Neural progenitor cell (in vitro differentiated cells): ENCODE data around the gene IL31RA. TPM values are rescaled to one million over a fixed set of nuclear protein-coding genes. Genes with fewer than 3 reads are reported as not detected.

Experiments
- DNase-seq: peaks from one replicate; pipeline ENCODE4 v3.0.0-alpha.2; 2016; ENCODE audit warnings: low spot score
- H2AFZ ChIP-seq: fragments of 200-600 bp; sonication (generic); replicated peaks from 2 replicates; pipeline ENCODE4 v1.6.1; 2016; ENCODE audit warnings: antibody characterized with exemption
- H3F3A ChIP-seq: fragments of 200-600 bp; sonication (generic); 2 replicates; pipeline ENCODE4 v1.6.1; 2016; ENCODE audit warnings: antibody characterized with exemption, low read depth
- H3K27ac ChIP-seq: fragments of 200-600 bp; sonication (generic); 2 replicates; pipeline ENCODE4 v1.5.1; 2016; ENCODE audit warnings: mild to moderate bottlenecking
- H3K27me3 ChIP-seq: fragments of 200-600 bp; sonication (generic); 2 replicates; pipeline ENCODE4 v1.6.1; 2016; ENCODE audit warnings: mild to moderate bottlenecking, moderate library complexity
- H3K36me3 ChIP-seq: fragments of 200-600 bp; sonication (generic); 2 replicates; pipeline ENCODE4 v1.5.1; 2016
- H3K4me1 ChIP-seq: fragments of 200-600 bp; sonication (generic); 2 replicates; pipeline ENCODE4 v1.6.1; 2016; ENCODE audit warnings: mixed run types
- H3K4me2 ChIP-seq: fragments of 200-600 bp; sonication (generic); 2 replicates; pipeline ENCODE4 v1.6.1; 2016
- H3K4me3 ChIP-seq: fragments of 200-600 bp; sonication (generic); 2 replicates; pipeline ENCODE4 v1.5.1; 2016
- H3K79me2 ChIP-seq: fragments of 200-600 bp; sonication (generic); 2 replicates; pipeline ENCODE4 v1.6.1; 2016; ENCODE audit warnings: low read depth
- H3K9ac ChIP-seq: fragments of 200-600 bp; sonication (generic); 2 replicates; pipeline ENCODE4 v1.6.1; 2016
- H3K9me3 ChIP-seq: fragments of 200-600 bp; sonication (generic); 2 replicates; pipeline ENCODE4 v1.5.1; 2016; ENCODE audit warnings: low read depth
- H4K20me1 ChIP-seq: fragments of 200-600 bp; sonication (generic); 2 replicates; pipeline ENCODE4 v1.6.1; 2016; ENCODE audit warnings: low read depth
- H3K27ac Mint-ChIP-seq: 3 replicates; pipeline ENCODE4 v1.8.0; 2021; ENCODE audit warnings: mixed read lengths
- H3K27me3 Mint-ChIP-seq: 2 replicates; pipeline ENCODE4 v1.8.0; 2022; ENCODE audit warnings: low read depth, mild to moderate bottlenecking, inconsistent platforms, moderate library complexity, mixed read lengths; ENCODE audit not compliant: insufficient read depth
- H3K36me3 Mint-ChIP-seq: 3 replicates; pipeline ENCODE4 v1.8.0; 2021; ENCODE audit warnings: mixed read lengths
- H3K4me1 Mint-ChIP-seq: 3 replicates; pipeline ENCODE4 v1.8.0; 2021; ENCODE audit warnings: mixed read lengths
- H3K4me3 Mint-ChIP-seq: 3 replicates; pipeline ENCODE4 v1.8.0; 2021; ENCODE audit warnings: mild to moderate bottlenecking, moderate library complexity, mixed read lengths
- H3K9me3 Mint-ChIP-seq: 3 replicates; pipeline ENCODE4 v1.8.0; 2020; ENCODE audit warnings: mixed read lengths
- EZH2 ChIP-seq: fragments of 200-600 bp; sonication (generic); IDR thresholded peaks from 2 replicates; pipeline ENCODE4 v1.6.1; 2017; ENCODE audit warnings: antibody characterized with exemption, mild to moderate bottlenecking, moderate library complexity
- EZH2phosphoT487 ChIP-seq: fragments of 200-600 bp; sonication (generic); IDR thresholded peaks from 2 replicates; pipeline ENCODE4 v1.6.1; 2017; ENCODE audit warnings: antibody characterized with exemption
- total RNA-seq: library from RNA; depleted of rRNA; stranded (reverse); fragments of >200 nt; gene quantifications from 2 replicates; pipeline ENCODE4 v1.2.3, GENCODE V29; 2015; ENCODE audit warnings: low replicate concordance
- TF ChIP-seq, protein P1 (sequence below): fragments of 200-600 bp; sonication (generic); IDR thresholded peaks from 2 replicates; pipeline ENCODE4 v1.5.1; 2017; ENCODE audit warnings: antibody characterized with exemption, mild to moderate bottlenecking

Gene IL31RA
- total RNA-seq, 1 donor from 2014 or later, result not detected

DNA sequence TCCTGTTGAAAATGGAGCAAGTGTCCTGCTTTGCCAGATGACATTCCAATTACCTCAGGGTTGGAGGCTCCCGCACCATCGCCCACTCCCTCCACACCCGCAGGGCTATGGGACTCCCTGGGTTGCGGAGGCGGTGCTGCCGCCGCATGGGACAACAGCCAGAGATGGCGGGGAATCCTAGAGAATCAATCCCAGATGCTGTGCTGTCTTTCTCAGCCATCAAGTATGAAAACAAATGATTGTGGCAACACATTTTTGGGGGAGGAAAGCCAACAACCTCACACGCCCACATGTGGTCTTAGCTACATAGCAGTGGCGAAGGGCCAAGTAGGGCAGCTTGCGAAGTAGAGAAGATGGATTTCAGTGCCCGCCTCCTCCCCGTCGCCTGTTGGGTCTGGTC, 46.7 kb downstream of the IL31RA start:
- Histone ChIP-seq H2AFZ (no peak overlapping the region), H3K36me3 (no peaks in the 10 kb centered on the region), H4K20me1 (no peaks in the 10 kb centered on the region), H3K9me3 (no peaks in the 10 kb centered on the region), H3K4me2 (no peak overlapping the region), H3K9ac (no peak overlapping the region), H3K4me1 (no peaks in the 10 kb centered on the region), H3K27ac (no peak overlapping the region), H3K4me3 (no peak overlapping the region), H3K79me2 (no peaks in the 10 kb centered on the region), H3F3A (no peaks in the 10 kb centered on the region), H3K27me3 (no peaks in the 10 kb centered on the region)
- Mint-ChIP-seq H3K27ac (no peak overlapping the region), H3K27me3 (peaks cover 7% of the 10 kb centered on the region), H3K4me3 (no peak overlapping the region), H3K4me1 (no peaks in the 10 kb centered on the region), H3K9me3 (no peaks in the 10 kb centered on the region), H3K36me3 (no peaks in the 10 kb centered on the region)
- no peak for DNase-seq
- TF ChIP-seq EZH2 (no peak), EZH2phosphoT487 (no peak)
- TF ChIP-seq, protein P1, sequence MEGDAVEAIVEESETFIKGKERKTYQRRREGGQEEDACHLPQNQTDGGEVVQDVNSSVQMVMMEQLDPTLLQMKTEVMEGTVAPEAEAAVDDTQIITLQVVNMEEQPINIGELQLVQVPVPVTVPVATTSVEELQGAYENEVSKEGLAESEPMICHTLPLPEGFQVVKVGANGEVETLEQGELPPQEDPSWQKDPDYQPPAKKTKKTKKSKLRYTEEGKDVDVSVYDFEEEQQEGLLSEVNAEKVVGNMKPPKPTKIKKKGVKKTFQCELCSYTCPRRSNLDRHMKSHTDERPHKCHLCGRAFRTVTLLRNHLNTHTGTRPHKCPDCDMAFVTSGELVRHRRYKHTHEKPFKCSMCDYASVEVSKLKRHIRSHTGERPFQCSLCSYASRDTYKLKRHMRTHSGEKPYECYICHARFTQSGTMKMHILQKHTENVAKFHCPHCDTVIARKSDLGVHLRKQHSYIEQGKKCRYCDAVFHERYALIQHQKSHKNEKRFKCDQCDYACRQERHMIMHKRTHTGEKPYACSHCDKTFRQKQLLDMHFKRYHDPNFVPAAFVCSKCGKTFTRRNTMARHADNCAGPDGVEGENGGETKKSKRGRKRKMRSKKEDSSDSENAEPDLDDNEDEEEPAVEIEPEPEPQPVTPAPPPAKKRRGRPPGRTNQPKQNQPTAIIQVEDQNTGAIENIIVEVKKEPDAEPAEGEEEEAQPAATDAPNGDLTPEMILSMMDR, result no peak

DNA sequence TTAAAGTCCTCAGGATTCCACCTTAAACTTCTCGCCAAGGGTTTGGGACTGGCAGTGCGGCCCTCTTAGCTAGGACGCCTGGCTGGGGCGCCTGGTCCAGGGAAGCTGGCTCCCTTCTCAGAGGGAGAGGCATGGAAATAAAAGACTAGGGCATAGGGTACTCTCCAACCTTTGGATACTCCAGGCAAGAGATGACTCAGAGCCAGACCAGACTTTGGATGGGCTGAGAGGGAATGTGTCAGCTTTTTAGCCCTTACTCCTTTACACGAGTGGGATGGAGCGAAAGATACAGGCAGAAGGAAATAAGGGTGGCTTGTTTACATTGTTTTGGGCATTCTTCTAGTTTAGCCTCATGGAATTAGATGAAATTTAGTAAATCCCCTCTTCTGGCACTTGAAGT, 48.2 kb downstream of the IL31RA start:
- Mint-ChIP-seq H3K4me1 (no peaks in the 10 kb centered on the region), H3K27ac (no peak overlapping the region), H3K9me3 (no peaks in the 10 kb centered on the region), H3K27me3 (peaks cover 5% of the 10 kb centered on the region), H3K36me3 (no peaks in the 10 kb centered on the region), H3K4me3 (no peak overlapping the region)
- Histone ChIP-seq H3F3A (no peaks in the 10 kb centered on the region), H3K4me2 (no peak overlapping the region), H3K79me2 (no peaks in the 10 kb centered on the region), H3K36me3 (no peaks in the 10 kb centered on the region), H2AFZ (no peak overlapping the region), H3K4me1 (no peaks in the 10 kb centered on the region), H4K20me1 (no peaks in the 10 kb centered on the region), H3K27me3 (no peaks in the 10 kb centered on the region), H3K9me3 (no peaks in the 10 kb centered on the region), H3K4me3 (no peak overlapping the region), H3K27ac (no peak overlapping the region), H3K9ac (no peak overlapping the region)
- TF ChIP-seq EZH2phosphoT487 (no peak), EZH2 (no peak)
- TF ChIP-seq, protein P1, result no peak
- DNase-seq, result no peak

- Histone ChIP-seq H3K79me2 (no peaks in the 10 kb centered on the region), H3F3A (no peaks in the 10 kb centered on the region), H3K4me3 (no peak overlapping the region), H3K9ac (no peak overlapping the region), H3K36me3 (no peaks in the 10 kb centered on the region), H3K27me3 (no peaks in the 10 kb centered on the region), H3K4me1 (no peaks in the 10 kb centered on the region), H4K20me1 (no peaks in the 10 kb centered on the region), H3K4me2 (no peak overlapping the region), H3K9me3 (no peaks in the 10 kb centered on the region), H3K27ac (no peak overlapping the region), H2AFZ (no peak overlapping the region)
- Mint-ChIP-seq H3K36me3 (no peaks in the 10 kb centered on the region), H3K4me1 (no peaks in the 10 kb centered on the region), H3K27me3 (peaks cover 5% of the 10 kb centered on the region), H3K4me3 (no peak overlapping the region), H3K27ac (no peak overlapping the region), H3K9me3 (no peaks in the 10 kb centered on the region)
- no peak for DNase-seq
- TF ChIP-seq, protein P1, result no peak
- TF ChIP-seq EZH2 (no peak), EZH2phosphoT487 (no peak)
These were observed 48.9 kb downstream of the IL31RA start for GRCh38 chr5:55900068-55900467.

DNA sequence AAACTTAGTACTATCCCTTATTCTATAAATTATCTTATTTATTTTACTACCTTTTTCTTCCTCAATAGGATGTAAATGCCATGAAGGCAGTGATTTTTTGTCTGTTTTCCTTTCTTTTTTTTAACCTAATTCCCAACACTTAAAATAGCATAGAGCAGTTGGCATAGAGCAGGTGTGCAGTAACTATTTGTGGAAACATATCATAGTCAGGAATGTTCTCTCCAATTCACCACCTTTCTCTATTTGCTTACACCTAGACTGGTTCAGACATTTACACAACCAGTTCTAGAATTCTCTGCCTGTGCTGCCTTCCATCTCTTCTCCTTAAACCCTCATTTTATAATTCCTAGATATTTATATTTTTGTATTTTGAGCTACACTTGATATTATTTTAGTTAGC, 49.6 kb downstream of the IL31RA start:
- Histone ChIP-seq H3K27me3 (no peaks in the 10 kb centered on the region), H3F3A (no peaks in the 10 kb centered on the region), H3K9me3 (no peaks in the 10 kb centered on the region), H3K79me2 (no peaks in the 10 kb centered on the region), H3K4me3 (no peak overlapping the region), H3K4me1 (no peaks in the 10 kb centered on the region), H3K36me3 (no peaks in the 10 kb centered on the region), H4K20me1 (no peaks in the 10 kb centered on the region), H3K4me2 (no peak overlapping the region), H3K9ac (no peak overlapping the region), H2AFZ (no peak overlapping the region), H3K27ac (no peak overlapping the region)
- Mint-ChIP-seq H3K9me3 (no peaks in the 10 kb centered on the region), H3K4me3 (no peak overlapping the region), H3K27me3 (peaks cover 5% of the 10 kb centered on the region), H3K27ac (no peak overlapping the region), H3K36me3 (no peaks in the 10 kb centered on the region), H3K4me1 (no peaks in the 10 kb centered on the region)
- TF ChIP-seq EZH2phosphoT487, result no peak
- TF ChIP-seq, protein P1, result no peak
- no peak for TF ChIP-seq EZH2
- DNase-seq, result no peak
